ENCODE measurements around the gene ACTA1. TPM values are rescaled to one million over a fixed set of nuclear protein-coding genes. Genes with fewer than 3 reads are reported as not detected.

Gene ACTA1
- total and polyA plus RNA-seq, 9 of the 15 experiments (the other 6 are each of a cell fraction or from before 2014, with no cell fraction given) = 0.07 to 0.36 TPM; not detected in 7

DNA sequence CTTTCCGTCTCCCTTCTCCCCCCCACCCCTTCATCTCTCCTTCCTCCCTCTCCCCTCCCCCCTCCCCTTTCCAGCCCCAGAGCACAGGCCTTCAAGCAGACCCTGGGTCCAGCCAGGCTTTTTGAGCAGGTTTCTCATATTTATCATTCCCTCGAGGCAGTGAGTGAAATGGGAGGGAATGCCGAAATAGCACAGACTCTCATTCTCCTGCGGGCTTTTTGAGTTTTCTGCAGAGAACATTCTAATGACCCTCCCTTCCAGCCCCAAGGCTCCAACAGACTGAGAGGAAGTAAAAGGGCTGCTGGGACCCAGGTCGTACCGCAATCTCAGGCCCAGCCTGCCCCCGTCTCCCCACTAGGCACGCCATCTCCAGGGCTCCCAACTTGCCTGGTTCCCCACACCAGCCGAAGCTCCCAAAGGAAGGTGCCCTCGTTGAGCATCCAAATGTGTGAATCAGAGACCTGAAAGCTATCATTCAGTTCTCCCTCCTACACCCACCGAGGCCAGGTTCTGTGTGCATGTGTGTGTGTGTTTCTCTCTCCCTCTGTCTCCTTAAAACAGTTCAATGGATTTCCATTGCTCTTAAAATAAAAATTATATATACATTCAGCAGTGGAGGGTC, 22.3 kb downstream of the ACTA1 start:
- no peak for ATAC-seq
- no TSS peak for BruUV-seq (replicated peaks)
- TF ChIP-seq TFAM (CRISPR knock-in tag; conservative IDR thresholded peaks at IDR 0.05) (no peak), ZNF184 (CRISPR knock-in tag; IDR thresholded peaks at IDR 0.05) (no peak), ZNF197 (CRISPR knock-in tag; IDR thresholded peaks at IDR 0.05; ENCODE audit: low read depth) (no peak)
- TF ChIP-seq, protein P1, sequence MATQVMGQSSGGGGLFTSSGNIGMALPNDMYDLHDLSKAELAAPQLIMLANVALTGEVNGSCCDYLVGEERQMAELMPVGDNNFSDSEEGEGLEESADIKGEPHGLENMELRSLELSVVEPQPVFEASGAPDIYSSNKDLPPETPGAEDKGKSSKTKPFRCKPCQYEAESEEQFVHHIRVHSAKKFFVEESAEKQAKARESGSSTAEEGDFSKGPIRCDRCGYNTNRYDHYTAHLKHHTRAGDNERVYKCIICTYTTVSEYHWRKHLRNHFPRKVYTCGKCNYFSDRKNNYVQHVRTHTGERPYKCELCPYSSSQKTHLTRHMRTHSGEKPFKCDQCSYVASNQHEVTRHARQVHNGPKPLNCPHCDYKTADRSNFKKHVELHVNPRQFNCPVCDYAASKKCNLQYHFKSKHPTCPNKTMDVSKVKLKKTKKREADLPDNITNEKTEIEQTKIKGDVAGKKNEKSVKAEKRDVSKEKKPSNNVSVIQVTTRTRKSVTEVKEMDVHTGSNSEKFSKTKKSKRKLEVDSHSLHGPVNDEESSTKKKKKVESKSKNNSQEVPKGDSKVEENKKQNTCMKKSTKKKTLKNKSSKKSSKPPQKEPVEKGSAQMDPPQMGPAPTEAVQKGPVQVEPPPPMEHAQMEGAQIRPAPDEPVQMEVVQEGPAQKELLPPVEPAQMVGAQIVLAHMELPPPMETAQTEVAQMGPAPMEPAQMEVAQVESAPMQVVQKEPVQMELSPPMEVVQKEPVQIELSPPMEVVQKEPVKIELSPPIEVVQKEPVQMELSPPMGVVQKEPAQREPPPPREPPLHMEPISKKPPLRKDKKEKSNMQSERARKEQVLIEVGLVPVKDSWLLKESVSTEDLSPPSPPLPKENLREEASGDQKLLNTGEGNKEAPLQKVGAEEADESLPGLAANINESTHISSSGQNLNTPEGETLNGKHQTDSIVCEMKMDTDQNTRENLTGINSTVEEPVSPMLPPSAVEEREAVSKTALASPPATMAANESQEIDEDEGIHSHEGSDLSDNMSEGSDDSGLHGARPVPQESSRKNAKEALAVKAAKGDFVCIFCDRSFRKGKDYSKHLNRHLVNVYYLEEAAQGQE (IDR thresholded peaks at IDR 0.05; ENCODE audit: borderline replicate concordance) = no peak
- TF ChIP-seq, protein P1 (CRISPR knock-in tag; IDR thresholded peaks at IDR 0.05; ENCODE audit: low read depth) = no peak
- H3K36me3 ChIP-seq (ENCODE audit: control insufficient read depth, insufficient read depth, low read length) = no peaks in the 10 kb centered on the region
- peaks cover 6 to 15% of the 10 kb centered on the region in 2 experiments; a peak in 4 of 5 replicates for H3K4me1 ChIP-seq (replicated peaks in 1 of 2; ENCODE audit: control insufficient read depth in 2 of 2, insufficient read depth in 2 of 2, low read length in 2 of 2)
- no peaks in the 10 kb centered on the region for H3K79me2 ChIP-seq (ENCODE audit: control insufficient read depth, insufficient read depth, low read length)
- H4K20me1 ChIP-seq (replicated peaks; ENCODE audit: control insufficient read depth, insufficient read depth, low read length) = 0 out of 2 replicates have a peak, but pooled peaks cover 3% of the 10 kb centered on the region
- H3K9me3 ChIP-seq (replicated peaks; ENCODE audit: control insufficient read depth, insufficient read depth, low read depth, low read length) = no peaks in the 10 kb centered on the region
- FAIRE-seq = no peak
- ChIA-PET POLR2A (interaction anchor here (0.6 to 1.5 kb wide), 2 partner anchors 10 to 222 kb away, joined by 3 to 5 read pairs; no protein-coding TSS in a partner anchor), CTCF (ENCODE audit: low intra/inter-chr PET ratio) (no interaction called here)
- H3K9me1 ChIP-seq (ENCODE audit: control insufficient read depth, insufficient read depth, low read length) = no peaks in the 10 kb centered on the region
- WGBS (ENCODE audit: insufficient coverage, low coverage, missing lambda C conversion rate) = 9% methylated on average over 11 of the region's 11 CpGs
- H3K9ac ChIP-seq (ENCODE audit: insufficient read depth in 1 of 2, low read depth in 2 of 2, low read length in 2 of 2) = no peak overlapping the region
- no peak overlapping the region for H3K27ac ChIP-seq (ENCODE audit: extremely low read depth, low read depth, low read length)
- no peak overlapping the region for H3K4me2 ChIP-seq (ENCODE audit: insufficient read depth, low read length)
- in situ Hi-C loops (cut with MboI) (no loop called here), intact Hi-C loops (cut with micrococcal nuclease) (no loop called here)
- DNase-seq (ENCODE audit: extremely low read depth in 1 of 4, low spot score in 3 of 4) = no peak
- no peak overlapping the region for H2AFZ ChIP-seq (ENCODE audit: low read depth, low read length)
- no peak overlapping the region for H3K4me3 ChIP-seq
- peaks cover 57 to 64% of the 10 kb centered on the region in 2 experiments for H3K27me3 ChIP-seq (ENCODE audit: control insufficient read depth in 2 of 2, insufficient read depth in 2 of 2, low read length in 2 of 2)

Data from K562 (cell line).